B cell (primary cell): ENCODE data around the gene FUCA1.

Experiments used
- EZH2 ChIP-seq: IDR thresholded peaks from 2 replicates; pipeline ENCODE4 v1.6.1; 2012; ENCODE audit warnings: borderline replicate concordance, low read depth, mild to moderate bottlenecking, moderate library complexity, low read length; ENCODE audit not compliant: insufficient read depth, poor library complexity, severe bottlenecking
- TF ChIP-seq, protein P1 (sequence below): fragments of 200-600 bp; IDR thresholded peaks from one replicate; pipeline ENCODE4 v1.8.0; 2022; ENCODE audit warnings: antibody characterized with exemption, mild to moderate bottlenecking

DNA sequence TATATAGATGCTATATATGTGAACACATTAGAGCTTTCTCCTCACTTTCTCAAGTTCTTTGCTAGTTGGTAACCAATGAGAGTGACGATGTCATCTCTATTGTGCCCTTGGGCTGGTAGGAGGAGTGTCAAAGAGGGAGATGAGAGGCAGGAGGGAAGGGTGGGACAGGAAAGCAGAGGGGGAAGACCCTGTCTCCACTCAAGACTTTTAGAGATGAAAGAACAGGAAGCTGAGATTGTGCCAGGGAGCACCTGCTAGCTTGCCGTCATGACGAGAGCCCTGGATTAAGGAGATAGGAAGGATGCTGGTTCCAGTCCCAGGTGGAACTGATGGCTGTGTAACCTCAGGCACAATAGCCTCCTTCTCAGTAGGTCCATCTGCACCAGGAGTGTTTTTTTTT lies 28.4 kb upstream of the FUCA1 start:
- no peak for TF ChIP-seq EZH2
- TF ChIP-seq, protein P1, sequence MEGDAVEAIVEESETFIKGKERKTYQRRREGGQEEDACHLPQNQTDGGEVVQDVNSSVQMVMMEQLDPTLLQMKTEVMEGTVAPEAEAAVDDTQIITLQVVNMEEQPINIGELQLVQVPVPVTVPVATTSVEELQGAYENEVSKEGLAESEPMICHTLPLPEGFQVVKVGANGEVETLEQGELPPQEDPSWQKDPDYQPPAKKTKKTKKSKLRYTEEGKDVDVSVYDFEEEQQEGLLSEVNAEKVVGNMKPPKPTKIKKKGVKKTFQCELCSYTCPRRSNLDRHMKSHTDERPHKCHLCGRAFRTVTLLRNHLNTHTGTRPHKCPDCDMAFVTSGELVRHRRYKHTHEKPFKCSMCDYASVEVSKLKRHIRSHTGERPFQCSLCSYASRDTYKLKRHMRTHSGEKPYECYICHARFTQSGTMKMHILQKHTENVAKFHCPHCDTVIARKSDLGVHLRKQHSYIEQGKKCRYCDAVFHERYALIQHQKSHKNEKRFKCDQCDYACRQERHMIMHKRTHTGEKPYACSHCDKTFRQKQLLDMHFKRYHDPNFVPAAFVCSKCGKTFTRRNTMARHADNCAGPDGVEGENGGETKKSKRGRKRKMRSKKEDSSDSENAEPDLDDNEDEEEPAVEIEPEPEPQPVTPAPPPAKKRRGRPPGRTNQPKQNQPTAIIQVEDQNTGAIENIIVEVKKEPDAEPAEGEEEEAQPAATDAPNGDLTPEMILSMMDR, result no peak
